Panc1 (cell line): ENCODE measurements around the gene MTFR1L. TPM values are rescaled to one million over a fixed set of nuclear protein-coding genes. Genes with fewer than 3 reads are reported as not detected.
A peak's percentile ranks its signal among the peaks of the same experiment; 100 is the strongest.

ENCODE experiments used
- ATAC-seq: fragments of 200-7000 bp; cut with Tn5 transposase; 2 replicates; pipeline ENCODE4 v1.9.1; 2020; ENCODE audit warnings: mild to moderate bottlenecking, moderate library complexity
- BruUV-seq: library from RNA; stranded (reverse); fragments of 400-500 nt; replicated peaks from 2 replicates; lab custom pipeline; 2021; lab: Mats Ljungman, UMichigan
- CTCF ChIA-PET: fragments of 300-600 bp; sonication (Branson Sonifier 250); formaldehyde crosslinking; loops from one replicate; lab custom pipeline; 2022; ENCODE audit warnings: antibody characterized with exemption; lab: Charles Lee
- POLR2A ChIA-PET: fragments of 300-600 bp; sonication (Branson Sonifier 250); formaldehyde crosslinking; loops from one replicate; lab custom pipeline; 2022; ENCODE audit warnings: antibody characterized with exemption; lab: Charles Lee
- DNase-seq: peaks from one replicate; pipeline ENCODE4 v3.0.0-alpha.2; 2010; ENCODE audit warnings: low read depth, low spot score
- H3K27ac ChIP-seq: 2 replicates; pipeline ENCODE4 v1.5.1; 2011; ENCODE audit warnings: mild to moderate bottlenecking, low read length, inconsistent platforms
- H3K27me3 ChIP-seq: fragments of 200-500 bp; sonication (Bioruptor generic); 2 replicates; pipeline ENCODE4 v1.6.0; 2014; ENCODE audit warnings: low read length, inconsistent platforms; ENCODE audit not compliant: control insufficient read depth, insufficient read depth
- H3K36me3 ChIP-seq: fragments of 200-500 bp; sonication (Bioruptor generic); 2 replicates; pipeline ENCODE4 v1.5.1; 2014; ENCODE audit warnings: inconsistent platforms, mild to moderate bottlenecking, low read length, moderate library complexity; ENCODE audit not compliant: control insufficient read depth, insufficient read depth
- H3K4me1 ChIP-seq: 2 replicates; pipeline ENCODE4 v1.5.1; 2011; ENCODE audit warnings: inconsistent platforms, mild to moderate bottlenecking, low read length, moderate library complexity; ENCODE audit not compliant: control insufficient read depth, insufficient read depth
- H3K4me3 ChIP-seq, 2 experiments: 2 replicates each; pipeline ENCODE4 v1.5.1; 2011 to 2012; ENCODE audit warnings: low read depth in 2 of 2, low read length in 2 of 2, mild to moderate bottlenecking in 2 of 2, inconsistent platforms in 1 of 2, moderate library complexity in 1 of 2
- H3K9me3 ChIP-seq: fragments of 200-500 bp; sonication (Bioruptor generic); 2 replicates; pipeline ENCODE4 v1.5.1; 2014; ENCODE audit warnings: low read depth, mild to moderate bottlenecking, inconsistent platforms, low read length, moderate library complexity; ENCODE audit not compliant: control insufficient read depth, insufficient read depth
- POLR2AphosphoS5 ChIP-seq: IDR thresholded peaks from 2 replicates; pipeline ENCODE4 v1.6.1; 2012; ENCODE audit warnings: mild to moderate bottlenecking, low read depth, low read length, moderate library complexity
- SIN3A ChIP-seq: IDR thresholded peaks from 2 replicates; pipeline ENCODE4 v1.6.1; 2012; ENCODE audit warnings: low read depth, mild to moderate bottlenecking, low read length, moderate library complexity, borderline replicate concordance; ENCODE audit not compliant: insufficient read depth
- TCF7L2 ChIP-seq: IDR thresholded peaks from 2 replicates; pipeline ENCODE4 v1.6.1; 2011; ENCODE audit warnings: mild to moderate bottlenecking, low read depth, low read length, inconsistent platforms
- in situ Hi-C: cut with HindIII; loops from 2 replicates; pipeline ENCODE4 v1.10.0; 2016; ENCODE audit warnings: low sequenced_read_pairs, low pct_unique_long_range_greater_than_20kb
- intact Hi-C: fragments of 100-400 bp; cut with micrococcal nuclease; formaldehyde crosslinking; loops from one replicate; pipeline ENCODE4 v1.10.0; 2022; ENCODE audit not compliant: unreplicated experiment
- total RNA-seq: library from RNA; stranded (reverse); gene quantifications from one replicate; pipeline ENCODE4 v1.2.1, GENCODE V29; 2021; ENCODE audit not compliant: unreplicated experiment
- TF ChIP-seq, protein P1 (sequence below): fragments of 450-650 bp; IDR thresholded peaks from 2 replicates; pipeline ENCODE4 v1.5.1; 2017; ENCODE audit warnings: mild to moderate bottlenecking
- TF ChIP-seq, protein P2 (sequence below), 2 experiments: IDR thresholded peaks; 2 replicates each; pipeline ENCODE4 v1.6.1; 2011 to 2012; ENCODE audit warnings: low read depth in 2 of 2, control low read depth in 1 of 2, low read length in 1 of 2, mild to moderate bottlenecking in 1 of 2, moderate library complexity in 1 of 2; ENCODE audit not compliant: insufficient read depth in 1 of 2

Gene MTFR1L
- total RNA-seq, 1 experiment from 2014 or later = 68.5 TPM

DNA sequence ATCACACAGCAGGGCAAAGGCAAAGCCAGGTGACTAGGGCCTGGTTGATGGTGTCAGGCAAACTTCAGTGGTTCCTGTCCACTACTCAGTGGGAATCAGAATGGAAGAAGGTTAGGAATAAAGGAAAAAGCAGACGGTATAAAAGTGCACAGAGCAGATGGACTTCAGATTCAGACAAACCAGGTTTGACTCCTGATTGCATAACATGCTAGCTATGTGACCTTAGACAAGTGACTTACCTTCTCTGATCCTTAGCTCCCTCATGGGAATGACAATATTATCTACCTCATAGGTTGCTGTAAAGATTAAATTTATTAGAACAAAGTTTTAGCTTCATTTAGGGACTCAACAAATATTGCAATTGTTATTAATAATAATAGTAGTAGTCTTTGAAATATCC, 50.9 kb downstream of the MTFR1L start:
- Histone ChIP-seq H3K4me1 (peaks cover 34% of the 10 kb centered on the region), H3K9me3 (no peaks in the 10 kb centered on the region), H3K27me3 (no peaks in the 10 kb centered on the region), H3K27ac (0 out of 2 replicates have a peak overlapping the region, but pooled peaks have one; percentile 7), H3K36me3 (no peaks in the 10 kb centered on the region; the same call in 1 of the 2 replicates), H3K4me3 (no peak overlapping the region)
- ATAC-seq = no peak
- DNase-seq = no peak
- intact Hi-C loops = no loop called here
- ChIA-PET CTCF (interaction anchor here (0.6 kb wide), 2 partner anchors 16 to 22 kb away, joined by 4 to 13 read pairs; no protein-coding TSS in a partner anchor), POLR2A (no interaction called here)
- TF ChIP-seq, protein P1, sequence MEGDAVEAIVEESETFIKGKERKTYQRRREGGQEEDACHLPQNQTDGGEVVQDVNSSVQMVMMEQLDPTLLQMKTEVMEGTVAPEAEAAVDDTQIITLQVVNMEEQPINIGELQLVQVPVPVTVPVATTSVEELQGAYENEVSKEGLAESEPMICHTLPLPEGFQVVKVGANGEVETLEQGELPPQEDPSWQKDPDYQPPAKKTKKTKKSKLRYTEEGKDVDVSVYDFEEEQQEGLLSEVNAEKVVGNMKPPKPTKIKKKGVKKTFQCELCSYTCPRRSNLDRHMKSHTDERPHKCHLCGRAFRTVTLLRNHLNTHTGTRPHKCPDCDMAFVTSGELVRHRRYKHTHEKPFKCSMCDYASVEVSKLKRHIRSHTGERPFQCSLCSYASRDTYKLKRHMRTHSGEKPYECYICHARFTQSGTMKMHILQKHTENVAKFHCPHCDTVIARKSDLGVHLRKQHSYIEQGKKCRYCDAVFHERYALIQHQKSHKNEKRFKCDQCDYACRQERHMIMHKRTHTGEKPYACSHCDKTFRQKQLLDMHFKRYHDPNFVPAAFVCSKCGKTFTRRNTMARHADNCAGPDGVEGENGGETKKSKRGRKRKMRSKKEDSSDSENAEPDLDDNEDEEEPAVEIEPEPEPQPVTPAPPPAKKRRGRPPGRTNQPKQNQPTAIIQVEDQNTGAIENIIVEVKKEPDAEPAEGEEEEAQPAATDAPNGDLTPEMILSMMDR = no peak
- TF ChIP-seq SIN3A = no peak
- BruUV-seq = no TSS peak
- in situ Hi-C loops = no loop called here

DNA sequence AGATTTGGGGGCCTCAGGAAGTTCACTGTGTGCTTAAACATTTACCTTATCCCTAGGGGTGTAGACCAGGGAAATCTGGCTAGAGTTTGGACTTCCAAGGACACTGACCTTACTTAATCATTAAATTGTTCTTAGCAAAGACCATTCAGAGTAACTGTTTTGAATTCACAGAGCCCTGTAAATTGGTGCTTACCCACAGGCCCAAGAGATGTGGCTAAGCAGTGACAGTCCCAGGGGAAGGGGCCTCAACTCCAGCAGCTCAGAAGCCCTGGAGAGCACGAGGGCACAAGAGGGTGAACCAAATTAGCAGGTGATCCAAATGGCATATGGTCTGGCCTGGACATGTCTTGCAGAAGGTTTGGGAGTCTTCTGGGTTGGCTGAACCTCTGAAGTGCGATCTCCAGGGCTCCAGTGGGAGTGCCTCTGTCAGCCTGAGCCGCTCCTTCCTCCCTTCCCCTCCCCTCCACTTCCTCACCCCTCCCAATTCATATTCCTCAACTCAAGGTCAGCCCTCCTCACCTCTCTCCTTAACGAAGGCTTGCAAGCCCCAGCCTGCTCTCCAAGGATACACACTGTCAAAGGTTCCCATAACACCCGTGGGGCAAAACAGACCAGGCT, 51.4 kb downstream of the MTFR1L start:
- BruUV-seq = no TSS peak
- in situ Hi-C loops = no loop called here
- Histone ChIP-seq H3K9me3 (no peaks in the 10 kb centered on the region), H3K27me3 (no peaks in the 10 kb centered on the region), H3K4me1 (peaks cover 37% of the 10 kb centered on the region), H3K4me3 (no peak overlapping the region), H3K36me3 (no peaks in the 10 kb centered on the region; the same call in 1 of the 2 replicates), H3K27ac (peak overlapping the region; percentile 60)
- ChIA-PET CTCF (interaction anchor here (0.6 kb wide), 2 partner anchors 17 to 21 kb away, joined by 4 to 13 read pairs; no protein-coding TSS in a partner anchor), POLR2A (no interaction called here)
- ATAC-seq (no peak), DNase-seq (no peak)
- TF ChIP-seq, protein P1 = no peak
- TF ChIP-seq, protein P2, sequence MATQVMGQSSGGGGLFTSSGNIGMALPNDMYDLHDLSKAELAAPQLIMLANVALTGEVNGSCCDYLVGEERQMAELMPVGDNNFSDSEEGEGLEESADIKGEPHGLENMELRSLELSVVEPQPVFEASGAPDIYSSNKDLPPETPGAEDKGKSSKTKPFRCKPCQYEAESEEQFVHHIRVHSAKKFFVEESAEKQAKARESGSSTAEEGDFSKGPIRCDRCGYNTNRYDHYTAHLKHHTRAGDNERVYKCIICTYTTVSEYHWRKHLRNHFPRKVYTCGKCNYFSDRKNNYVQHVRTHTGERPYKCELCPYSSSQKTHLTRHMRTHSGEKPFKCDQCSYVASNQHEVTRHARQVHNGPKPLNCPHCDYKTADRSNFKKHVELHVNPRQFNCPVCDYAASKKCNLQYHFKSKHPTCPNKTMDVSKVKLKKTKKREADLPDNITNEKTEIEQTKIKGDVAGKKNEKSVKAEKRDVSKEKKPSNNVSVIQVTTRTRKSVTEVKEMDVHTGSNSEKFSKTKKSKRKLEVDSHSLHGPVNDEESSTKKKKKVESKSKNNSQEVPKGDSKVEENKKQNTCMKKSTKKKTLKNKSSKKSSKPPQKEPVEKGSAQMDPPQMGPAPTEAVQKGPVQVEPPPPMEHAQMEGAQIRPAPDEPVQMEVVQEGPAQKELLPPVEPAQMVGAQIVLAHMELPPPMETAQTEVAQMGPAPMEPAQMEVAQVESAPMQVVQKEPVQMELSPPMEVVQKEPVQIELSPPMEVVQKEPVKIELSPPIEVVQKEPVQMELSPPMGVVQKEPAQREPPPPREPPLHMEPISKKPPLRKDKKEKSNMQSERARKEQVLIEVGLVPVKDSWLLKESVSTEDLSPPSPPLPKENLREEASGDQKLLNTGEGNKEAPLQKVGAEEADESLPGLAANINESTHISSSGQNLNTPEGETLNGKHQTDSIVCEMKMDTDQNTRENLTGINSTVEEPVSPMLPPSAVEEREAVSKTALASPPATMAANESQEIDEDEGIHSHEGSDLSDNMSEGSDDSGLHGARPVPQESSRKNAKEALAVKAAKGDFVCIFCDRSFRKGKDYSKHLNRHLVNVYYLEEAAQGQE (IDR thresholded peaks at IDR 0.05; ENCODE audit: insufficient read depth in 1 of 2, low read depth in 2 of 2, low read length in 1 of 2) = no peak
- TF ChIP-seq POLR2AphosphoS5 (no peak), SIN3A (no peak), TCF7L2 (no peak)
- intact Hi-C loops = no loop called here
